Measurements from ENCODE around the gene SKA2.

- TF ChIP-seq, protein P1, sequence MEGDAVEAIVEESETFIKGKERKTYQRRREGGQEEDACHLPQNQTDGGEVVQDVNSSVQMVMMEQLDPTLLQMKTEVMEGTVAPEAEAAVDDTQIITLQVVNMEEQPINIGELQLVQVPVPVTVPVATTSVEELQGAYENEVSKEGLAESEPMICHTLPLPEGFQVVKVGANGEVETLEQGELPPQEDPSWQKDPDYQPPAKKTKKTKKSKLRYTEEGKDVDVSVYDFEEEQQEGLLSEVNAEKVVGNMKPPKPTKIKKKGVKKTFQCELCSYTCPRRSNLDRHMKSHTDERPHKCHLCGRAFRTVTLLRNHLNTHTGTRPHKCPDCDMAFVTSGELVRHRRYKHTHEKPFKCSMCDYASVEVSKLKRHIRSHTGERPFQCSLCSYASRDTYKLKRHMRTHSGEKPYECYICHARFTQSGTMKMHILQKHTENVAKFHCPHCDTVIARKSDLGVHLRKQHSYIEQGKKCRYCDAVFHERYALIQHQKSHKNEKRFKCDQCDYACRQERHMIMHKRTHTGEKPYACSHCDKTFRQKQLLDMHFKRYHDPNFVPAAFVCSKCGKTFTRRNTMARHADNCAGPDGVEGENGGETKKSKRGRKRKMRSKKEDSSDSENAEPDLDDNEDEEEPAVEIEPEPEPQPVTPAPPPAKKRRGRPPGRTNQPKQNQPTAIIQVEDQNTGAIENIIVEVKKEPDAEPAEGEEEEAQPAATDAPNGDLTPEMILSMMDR (conservative IDR thresholded peaks at IDR 0.05; ENCODE audit: low read depth in 2 of 2), result no peak
- TF ChIP-seq CREB1 (CRISPR knock-in tag; IDR thresholded peaks at IDR 0.05; ENCODE audit: low read depth) (no peak), EZH2 (IDR thresholded peaks at IDR 0.05; ENCODE audit: low read depth, unreplicated experiment) (no peak), JUNB (IDR thresholded peaks at IDR 0.05; ENCODE audit: unreplicated experiment) (no peak), REST (IDR thresholded peaks at IDR 0.05; ENCODE audit: unreplicated experiment) (no peak)
These were observed 30.3 kb downstream of the SKA2 start for GRCh38 chr17:59124665-59125064.

All from GM23338 (cell line).